ENCODE data around the gene MYO9B.

DNA sequence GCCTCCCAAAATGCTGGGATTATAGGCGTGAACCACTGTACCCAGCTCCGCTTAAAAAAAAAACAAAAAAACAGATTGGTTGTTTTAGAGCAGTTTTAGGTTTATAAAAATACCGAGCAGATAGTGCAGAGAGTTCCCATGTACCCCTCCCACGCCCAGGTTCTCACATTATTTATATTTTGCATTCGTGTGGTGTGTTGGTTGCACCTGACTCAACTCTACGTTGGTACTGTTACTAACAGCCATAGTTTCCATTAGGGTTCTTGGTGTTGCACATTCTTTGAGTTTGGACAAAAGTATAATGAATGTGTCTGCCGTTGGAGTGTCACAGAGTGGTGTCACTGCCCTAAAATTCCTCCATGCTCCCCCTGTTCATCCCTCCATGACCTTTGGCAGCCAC lies 29.1 kb downstream of the MYO9B start:
- no peak for TF ChIP-seq CTBP1 (IDR thresholded peaks at IDR 0.05; ENCODE audit: borderline replicate concordance)
- no peak for TF ChIP-seq SP1 (IDR thresholded peaks at IDR 0.05)
